ENCODE data around the gene MYLK. TPM values are rescaled to one million over a fixed set of nuclear protein-coding genes. Genes with fewer than 3 reads are reported as not detected.

Gene MYLK
- total RNA-seq, 2 donors from 2014 or later = 4.7 to 6.6 TPM

- peak; percentile 67 for DNase-seq
- Mint-ChIP-seq H3K9me3 (no peaks in the 10 kb centered on the region), H3K36me3 (ENCODE audit: low read depth) (no peaks in the 10 kb centered on the region), H3K4me1 (peaks cover 20% of the 10 kb centered on the region), H3K27me3 (ENCODE audit: insufficient read depth) (no peaks in the 10 kb centered on the region), H3K27ac (peak overlapping the region; percentile 44), H3K4me3 (no peak overlapping the region)
- H3K4me1 ChIP-seq (ENCODE audit: control insufficient read depth, insufficient read depth, low read length) = no peaks in the 10 kb centered on the region
- H3K27me3 ChIP-seq (ENCODE audit: control insufficient read depth, insufficient read depth, low read length, poor library complexity, severe bottlenecking) = no peaks in the 10 kb centered on the region
- no peak overlapping the region for H3K4me3 ChIP-seq (ENCODE audit: low read length)
- H3K9me3 ChIP-seq (ENCODE audit: control insufficient read depth, low read length) = no peaks in the 10 kb centered on the region
- 68 to 93% methylated on average over 3 of the region's 3 CpGs for WGBS, 2 experiments (ENCODE audit: insufficient coverage in 1 of 2, insufficient read length in 1 of 2)
- H3K27ac ChIP-seq (ENCODE audit: low read depth, low read length) = no peak overlapping the region
- no peaks in the 10 kb centered on the region for H3K36me3 ChIP-seq (ENCODE audit: control insufficient read depth, insufficient read depth, low read length)
- H3K9ac ChIP-seq (ENCODE audit: extremely low read depth, low read length, poor library complexity, severe bottlenecking) = no peak overlapping the region
- TF ChIP-seq CTCF (conservative IDR thresholded peaks at IDR 0.05) = no peak
Observed at GRCh38 chr3:123750659-123751420, 133.3 kb downstream of the MYLK start.

GRCh38 chr3:123750209-123750608 lies 133.9 kb downstream of the MYLK start:
- no peak overlapping the region for H3K4me3 Mint-ChIP-seq
- TF ChIP-seq CTCF (conservative IDR thresholded peaks at IDR 0.05) = no peak
- DNase-seq = no peak
- WGBS, 2 experiments (ENCODE audit: insufficient coverage in 1 of 2, insufficient read length in 1 of 2) = 88% methylated on average over 1 of the region's 1 CpG; no CpG with 5 or more reads in 1 of the 2 experiments
- no peaks in the 10 kb centered on the region for H3K9me3 ChIP-seq (ENCODE audit: control insufficient read depth, low read length)
- H3K9me3 Mint-ChIP-seq = no peaks in the 10 kb centered on the region
- no peaks in the 10 kb centered on the region for H3K27me3 ChIP-seq (ENCODE audit: control insufficient read depth, insufficient read depth, low read length, poor library complexity, severe bottlenecking)
- H3K36me3 Mint-ChIP-seq (ENCODE audit: low read depth) = no peaks in the 10 kb centered on the region
- no peak overlapping the region for H3K9ac ChIP-seq (ENCODE audit: extremely low read depth, low read length, poor library complexity, severe bottlenecking)
- H3K4me1 ChIP-seq (ENCODE audit: control insufficient read depth, insufficient read depth, low read length) = no peaks in the 10 kb centered on the region
- peaks cover 16% of the 10 kb centered on the region for H3K4me1 Mint-ChIP-seq
- H3K27ac Mint-ChIP-seq = peak overlapping the region; percentile 44
- H3K4me3 ChIP-seq (ENCODE audit: low read length) = no peak overlapping the region
- H3K27me3 Mint-ChIP-seq (ENCODE audit: insufficient read depth) = no peaks in the 10 kb centered on the region
- no peaks in the 10 kb centered on the region for H3K36me3 ChIP-seq (ENCODE audit: control insufficient read depth, insufficient read depth, low read length)
- no peak overlapping the region for H3K27ac ChIP-seq (ENCODE audit: low read depth, low read length)

- no peak for DNase-seq
- H3K4me3 ChIP-seq (ENCODE audit: low read length) = no peak overlapping the region
- Mint-ChIP-seq H3K9me3 (no peaks in the 10 kb centered on the region), H3K4me3 (no peak overlapping the region), H3K27me3 (ENCODE audit: insufficient read depth) (no peaks in the 10 kb centered on the region), H3K27ac (no peak overlapping the region), H3K36me3 (ENCODE audit: low read depth) (no peaks in the 10 kb centered on the region), H3K4me1 (peaks cover 12% of the 10 kb centered on the region)
- H3K4me1 ChIP-seq (ENCODE audit: control insufficient read depth, insufficient read depth, low read length) = no peaks in the 10 kb centered on the region
- no peak for TF ChIP-seq CTCF (conservative IDR thresholded peaks at IDR 0.05)
- H3K36me3 ChIP-seq (ENCODE audit: control insufficient read depth, insufficient read depth, low read length) = no peaks in the 10 kb centered on the region
- no peak overlapping the region for H3K9ac ChIP-seq (ENCODE audit: extremely low read depth, low read length, poor library complexity, severe bottlenecking)
- no peak overlapping the region for H3K27ac ChIP-seq (ENCODE audit: low read depth, low read length)
- H3K27me3 ChIP-seq (ENCODE audit: control insufficient read depth, insufficient read depth, low read length, poor library complexity, severe bottlenecking) = no peaks in the 10 kb centered on the region
- no peaks in the 10 kb centered on the region for H3K9me3 ChIP-seq (ENCODE audit: control insufficient read depth, low read length)
Observed at GRCh38 chr3:123749711-123750110, 134.4 kb downstream of the MYLK start.

All from endodermal cell (in vitro differentiated cells).